GM23338 (cell line): ENCODE measurements around the gene FBXO9.

Experiments used
- CREB1 ChIP-seq: fragments of 250-450 bp; sonication (Bioruptor Pico); IDR thresholded peaks from 2 replicates; pipeline ENCODE4 v1.5.0; 2020; ENCODE audit warnings: low read depth, mild to moderate bottlenecking, moderate library complexity
- EZH2phosphoT487 ChIP-seq: fragments of 200-600 bp; sonication (generic); IDR thresholded peaks from one replicate; pipeline ENCODE4 v1.8.1; 2018; ENCODE audit warnings: antibody characterized with exemption; ENCODE audit not compliant: unreplicated experiment
- POLR2AphosphoS5 ChIP-seq: IDR thresholded peaks from 2 replicates; pipeline ENCODE4 v1.6.1; 2016; ENCODE audit warnings: antibody characterized with exemption, low read depth
- TF ChIP-seq, protein P1 (sequence below), 2 experiments: fragments of 200-600 bp in 1 of 2; sonication (generic) in 1 of 2; conservative IDR thresholded peaks; 2 replicates each; pipeline versions ENCODE4 v1.5.1 to v1.6.1; 2016 to 2017; ENCODE audit warnings: antibody characterized with exemption in 2 of 2, low read depth in 2 of 2, mild to moderate bottlenecking in 2 of 2, moderate library complexity in 1 of 2
- TF ChIP-seq, protein P2 (sequence below): IDR thresholded peaks from one replicate; pipeline ENCODE4 v1.6.1; 2018; ENCODE audit warnings: antibody characterized with exemption; ENCODE audit not compliant: unreplicated experiment

DNA sequence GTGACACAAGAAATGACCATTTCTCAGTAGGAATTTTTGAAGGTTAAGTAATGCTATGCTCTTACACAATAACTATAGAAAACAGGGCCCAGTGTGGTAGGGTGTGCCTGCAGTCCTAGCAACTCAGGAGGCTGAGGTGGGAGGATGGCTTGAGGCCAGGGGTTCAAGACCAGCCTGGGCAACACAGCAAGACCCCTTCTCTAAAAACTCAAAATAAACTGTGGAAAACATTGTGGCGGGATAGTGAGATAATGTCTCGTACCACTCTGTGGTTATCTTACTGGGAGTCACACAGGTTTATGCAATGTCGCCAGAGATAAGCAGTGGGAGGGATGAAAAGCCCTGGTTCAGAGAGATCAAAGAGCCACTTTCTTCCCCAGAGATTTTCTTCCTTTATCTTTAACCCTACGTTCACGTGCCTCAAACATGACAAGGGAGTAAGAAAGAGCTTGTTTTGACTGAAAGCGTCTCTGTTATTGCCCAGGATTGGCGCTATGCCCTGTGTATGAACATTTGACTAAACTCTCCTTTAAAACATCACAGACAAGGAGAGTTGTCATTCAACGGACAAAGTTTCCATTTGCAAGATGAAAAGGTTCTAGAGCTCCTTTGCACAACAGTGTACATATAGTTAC, 69.5 kb downstream of the FBXO9 start:
- TF ChIP-seq EZH2phosphoT487: no peak
- TF ChIP-seq, protein P1, sequence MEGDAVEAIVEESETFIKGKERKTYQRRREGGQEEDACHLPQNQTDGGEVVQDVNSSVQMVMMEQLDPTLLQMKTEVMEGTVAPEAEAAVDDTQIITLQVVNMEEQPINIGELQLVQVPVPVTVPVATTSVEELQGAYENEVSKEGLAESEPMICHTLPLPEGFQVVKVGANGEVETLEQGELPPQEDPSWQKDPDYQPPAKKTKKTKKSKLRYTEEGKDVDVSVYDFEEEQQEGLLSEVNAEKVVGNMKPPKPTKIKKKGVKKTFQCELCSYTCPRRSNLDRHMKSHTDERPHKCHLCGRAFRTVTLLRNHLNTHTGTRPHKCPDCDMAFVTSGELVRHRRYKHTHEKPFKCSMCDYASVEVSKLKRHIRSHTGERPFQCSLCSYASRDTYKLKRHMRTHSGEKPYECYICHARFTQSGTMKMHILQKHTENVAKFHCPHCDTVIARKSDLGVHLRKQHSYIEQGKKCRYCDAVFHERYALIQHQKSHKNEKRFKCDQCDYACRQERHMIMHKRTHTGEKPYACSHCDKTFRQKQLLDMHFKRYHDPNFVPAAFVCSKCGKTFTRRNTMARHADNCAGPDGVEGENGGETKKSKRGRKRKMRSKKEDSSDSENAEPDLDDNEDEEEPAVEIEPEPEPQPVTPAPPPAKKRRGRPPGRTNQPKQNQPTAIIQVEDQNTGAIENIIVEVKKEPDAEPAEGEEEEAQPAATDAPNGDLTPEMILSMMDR (conservative IDR thresholded peaks at IDR 0.05; ENCODE audit: low read depth in 2 of 2): no peak
- TF ChIP-seq POLR2AphosphoS5: no peak
- no peak for TF ChIP-seq CREB1
- TF ChIP-seq, protein P2, sequence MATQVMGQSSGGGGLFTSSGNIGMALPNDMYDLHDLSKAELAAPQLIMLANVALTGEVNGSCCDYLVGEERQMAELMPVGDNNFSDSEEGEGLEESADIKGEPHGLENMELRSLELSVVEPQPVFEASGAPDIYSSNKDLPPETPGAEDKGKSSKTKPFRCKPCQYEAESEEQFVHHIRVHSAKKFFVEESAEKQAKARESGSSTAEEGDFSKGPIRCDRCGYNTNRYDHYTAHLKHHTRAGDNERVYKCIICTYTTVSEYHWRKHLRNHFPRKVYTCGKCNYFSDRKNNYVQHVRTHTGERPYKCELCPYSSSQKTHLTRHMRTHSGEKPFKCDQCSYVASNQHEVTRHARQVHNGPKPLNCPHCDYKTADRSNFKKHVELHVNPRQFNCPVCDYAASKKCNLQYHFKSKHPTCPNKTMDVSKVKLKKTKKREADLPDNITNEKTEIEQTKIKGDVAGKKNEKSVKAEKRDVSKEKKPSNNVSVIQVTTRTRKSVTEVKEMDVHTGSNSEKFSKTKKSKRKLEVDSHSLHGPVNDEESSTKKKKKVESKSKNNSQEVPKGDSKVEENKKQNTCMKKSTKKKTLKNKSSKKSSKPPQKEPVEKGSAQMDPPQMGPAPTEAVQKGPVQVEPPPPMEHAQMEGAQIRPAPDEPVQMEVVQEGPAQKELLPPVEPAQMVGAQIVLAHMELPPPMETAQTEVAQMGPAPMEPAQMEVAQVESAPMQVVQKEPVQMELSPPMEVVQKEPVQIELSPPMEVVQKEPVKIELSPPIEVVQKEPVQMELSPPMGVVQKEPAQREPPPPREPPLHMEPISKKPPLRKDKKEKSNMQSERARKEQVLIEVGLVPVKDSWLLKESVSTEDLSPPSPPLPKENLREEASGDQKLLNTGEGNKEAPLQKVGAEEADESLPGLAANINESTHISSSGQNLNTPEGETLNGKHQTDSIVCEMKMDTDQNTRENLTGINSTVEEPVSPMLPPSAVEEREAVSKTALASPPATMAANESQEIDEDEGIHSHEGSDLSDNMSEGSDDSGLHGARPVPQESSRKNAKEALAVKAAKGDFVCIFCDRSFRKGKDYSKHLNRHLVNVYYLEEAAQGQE: no peak
